ENCODE measurements around the gene SEMA4B.
"Not testable (repeated sequence)": the region's sequence is repeated elsewhere in the genome, so short reads cannot be mapped to it uniquely, and the experiment has no call there.

The SEMA4B gene

GRCh38 chr15:90227816-90228772 is 27.0 kb downstream of the SEMA4B start:
- DNase-seq (ENCODE audit: low read depth), result no peak

GRCh38 chr15:90228960-90229359 is 27.8 kb downstream of the SEMA4B start:
- no peak for DNase-seq (ENCODE audit: low read depth)

GRCh38 chr15:90230071-90230494 is 29.0 kb downstream of the SEMA4B start:
- DNase-seq (ENCODE audit: low read depth), result no peak

GRCh38 chr15:90230610-90231009 is 29.5 kb downstream of the SEMA4B start:
- no peak for DNase-seq (ENCODE audit: low read depth)

- no peak for DNase-seq (ENCODE audit: low read depth)
These were observed 30.2 kb downstream of the SEMA4B start for GRCh38 chr15:90231028-90232017.

GRCh38 chr15:90232196-90232595 is 31.1 kb downstream of the SEMA4B start:
- DNase-seq (ENCODE audit: low read depth), result no peak

- DNase-seq (ENCODE audit: low read depth), result peak; percentile 41
These were observed 31.8 kb downstream of the SEMA4B start for GRCh38 chr15:90232941-90233386.

- peak; percentile 91 for DNase-seq (ENCODE audit: low read depth)
These were observed 32.4 kb downstream of the SEMA4B start, which contains the start of gene CIB1 for GRCh38 chr15:90233387-90234095. Gene CIB1, minus strand, starts transcription at chr15:90233941. Its CDS starts 56 bp downstream, at chr15:90233885.

- DNase-seq (ENCODE audit: low read depth), result no peak
These were observed 33.2 kb downstream of the SEMA4B start, which contains the start of gene GDPGP1 for GRCh38 chr15:90234096-90234988. Gene GDPGP1, plus strand, starts transcription at chr15:90234209. Its CDS starts 6,700 bp downstream, at chr15:90240909.

GRCh38 chr15:90239371-90239770 is 38.2 kb downstream of the SEMA4B start:
- peak; percentile 29 for DNase-seq (ENCODE audit: low read depth)

GRCh38 chr15:90240856-90241255 is 39.7 kb downstream of the SEMA4B start:
- DNase-seq (ENCODE audit: low read depth), result no peak

- no peak for DNase-seq (ENCODE audit: low read depth)
These were observed 40.4 kb downstream of the SEMA4B start for GRCh38 chr15:90241343-90242192.

GRCh38 chr15:90243943-90244639 is 43.0 kb downstream of the SEMA4B start:
- DNase-seq (ENCODE audit: low read depth), result no peak

GRCh38 chr15:90248789-90249202 is 47.7 kb downstream of the SEMA4B start:
- no peak for DNase-seq (ENCODE audit: low read depth)

GRCh38 chr15:90249203-90249863 is 48.2 kb downstream of the SEMA4B start, which contains the start of gene TTLL13:
Gene TTLL13, plus strand, starts transcription at chr15:90249556. Its CDS starts 1,075 bp downstream, at chr15:90250631.
- DNase-seq (ENCODE audit: low read depth), result peak; percentile 72

- no peak for DNase-seq (ENCODE audit: low read depth)
These were observed 56.6 kb downstream of the SEMA4B start for GRCh38 chr15:90257776-90258175.

GRCh38 chr15:90259524-90259923 is 58.4 kb downstream of the SEMA4B start:
- no peak for DNase-seq (ENCODE audit: low read depth)

- DNase-seq (ENCODE audit: low read depth), result not testable (repeated sequence)
These were observed 59.6 kb downstream of the SEMA4B start for GRCh38 chr15:90260731-90261130.

Measured in amniotic epithelial cell (primary cell).